ENCODE data around the gene CDC42BPG.
A peak's percentile ranks its signal among the peaks of the same experiment; 100 is the strongest.
"Not testable (repeated sequence)": the region's sequence is repeated elsewhere in the genome, so short reads cannot be mapped to it uniquely, and the experiment has no call there.

The CDC42BPG gene

GRCh38 chr11:64850979-64851567, 6.6 kb upstream of the CDC42BPG start:
- Mint-ChIP-seq H3K27me3 (no peaks in the 10 kb centered on the region), H3K9me3 (no peaks in the 10 kb centered on the region), H3K27ac (peak overlapping the region; percentile 87), H3K36me3 (ENCODE audit: low read depth) (peaks cover 18% of the 10 kb centered on the region), H3K4me3 (peak overlapping the region; percentile 65), H3K4me1 (peaks cover 84% of the 10 kb centered on the region)
- ATAC-seq, result peak; percentile 68
- peak; percentile 75 for DNase-seq

GRCh38 chr11:64849598-64850356, 5.3 kb upstream of the CDC42BPG start:
- no peak for ATAC-seq

GRCh38 chr11:64848826-64849597, 4.6 kb upstream of the CDC42BPG start:
- H3K27me3 Mint-ChIP-seq, result no peaks in the 10 kb centered on the region
- H3K4me1 Mint-ChIP-seq, result peaks cover 68% of the 10 kb centered on the region
- no peaks in the 10 kb centered on the region for H3K9me3 Mint-ChIP-seq
- peaks cover 5% of the 10 kb centered on the region for H3K36me3 Mint-ChIP-seq (ENCODE audit: low read depth)
- no peak overlapping the region for H3K4me3 Mint-ChIP-seq
- ATAC-seq (no peak), DNase-seq (peak; percentile 40)
- H3K27ac Mint-ChIP-seq, result peak overlapping the region; percentile 47

More at GRCh38 chr11:64849598-64850356, 5.3 kb upstream of the CDC42BPG start:
- Mint-ChIP-seq H3K4me3 (no peak overlapping the region), H3K27me3 (no peaks in the 10 kb centered on the region), H3K36me3 (ENCODE audit: low read depth) (peaks cover 9% of the 10 kb centered on the region), H3K27ac (no peak overlapping the region), H3K4me1 (peaks cover 76% of the 10 kb centered on the region), H3K9me3 (no peaks in the 10 kb centered on the region)
- DNase-seq, result no peak

- no peaks in the 10 kb centered on the region for H3K9me3 Mint-ChIP-seq
- H3K36me3 Mint-ChIP-seq (ENCODE audit: low read depth), result peaks cover under 1% of the 10 kb centered on the region
- no peak for ATAC-seq
- peak overlapping the region; percentile 47 for H3K27ac Mint-ChIP-seq
- no peaks in the 10 kb centered on the region for H3K27me3 Mint-ChIP-seq
- peaks cover 67% of the 10 kb centered on the region for H3K4me1 Mint-ChIP-seq
- H3K4me3 Mint-ChIP-seq, result no peak overlapping the region
- no peak for DNase-seq
These were observed 3.9 kb upstream of the CDC42BPG start for GRCh38 chr11:64848214-64848825.

- H3K4me1 Mint-ChIP-seq, result peaks cover 58% of the 10 kb centered on the region
- no peak overlapping the region for H3K27ac Mint-ChIP-seq
- no peaks in the 10 kb centered on the region for H3K36me3 Mint-ChIP-seq (ENCODE audit: low read depth)
- DNase-seq (peak; percentile 98), ATAC-seq (peak; percentile 64)
- H3K4me3 Mint-ChIP-seq, result no peak overlapping the region
- H3K9me3 Mint-ChIP-seq, result no peaks in the 10 kb centered on the region
- no peaks in the 10 kb centered on the region for H3K27me3 Mint-ChIP-seq
These were observed 2.7 kb upstream of the CDC42BPG start for GRCh38 chr11:64846998-64847666.

- not testable (repeated sequence) for H3K36me3 Mint-ChIP-seq (ENCODE audit: low read depth); H3K4me3 Mint-ChIP-seq; H3K27me3 Mint-ChIP-seq; ATAC-seq; H3K9me3 Mint-ChIP-seq; DNase-seq; H3K27ac Mint-ChIP-seq
- H3K4me1 Mint-ChIP-seq, result peaks cover 44% of the 10 kb centered on the region
These were observed 1.3 kb upstream of the CDC42BPG start for GRCh38 chr11:64845776-64846129.

GRCh38 chr11:64845129-64845775, 799 bp upstream of the CDC42BPG start:
- ATAC-seq (no peak), DNase-seq (no peak)
- H3K27me3 Mint-ChIP-seq, result no peaks in the 10 kb centered on the region
- peaks cover 41% of the 10 kb centered on the region for H3K4me1 Mint-ChIP-seq
- no peaks in the 10 kb centered on the region for H3K9me3 Mint-ChIP-seq
- H3K4me3 Mint-ChIP-seq, result peak overlapping the region; percentile 33
- no peaks in the 10 kb centered on the region for H3K36me3 Mint-ChIP-seq (ENCODE audit: low read depth)
- no peak overlapping the region for H3K27ac Mint-ChIP-seq

GRCh38 chr11:64843686-64844329, 645 bp downstream of the CDC42BPG start:
- DNase-seq (no peak), ATAC-seq (no peak)
- Mint-ChIP-seq H3K4me1 (peaks cover 28% of the 10 kb centered on the region), H3K27me3 (no peaks in the 10 kb centered on the region), H3K27ac (peak overlapping the region; percentile 32), H3K9me3 (no peaks in the 10 kb centered on the region), H3K4me3 (peak overlapping the region; percentile 58), H3K36me3 (ENCODE audit: low read depth) (no peaks in the 10 kb centered on the region)

- no peak for DNase-seq
- ATAC-seq, result no peak
- H3K36me3 Mint-ChIP-seq (ENCODE audit: low read depth), result no peaks in the 10 kb centered on the region
- H3K27me3 Mint-ChIP-seq, result no peaks in the 10 kb centered on the region
- no peak overlapping the region for H3K27ac Mint-ChIP-seq
- no peaks in the 10 kb centered on the region for H3K9me3 Mint-ChIP-seq
- peaks cover 20% of the 10 kb centered on the region for H3K4me1 Mint-ChIP-seq
- H3K4me3 Mint-ChIP-seq, result no peak overlapping the region
These were observed 1.4 kb downstream of the CDC42BPG start for GRCh38 chr11:64842851-64843685.

GRCh38 chr11:64842366-64842759, 2.1 kb downstream of the CDC42BPG start:
- H3K9me3 Mint-ChIP-seq, result no peaks in the 10 kb centered on the region
- no peak overlapping the region for H3K4me3 Mint-ChIP-seq
- H3K27me3 Mint-ChIP-seq, result no peaks in the 10 kb centered on the region
- DNase-seq (no peak), ATAC-seq (no peak)
- H3K4me1 Mint-ChIP-seq, result peaks cover 16% of the 10 kb centered on the region
- no peak overlapping the region for H3K27ac Mint-ChIP-seq
- no peaks in the 10 kb centered on the region for H3K36me3 Mint-ChIP-seq (ENCODE audit: low read depth)

GRCh38 chr11:64841592-64842365, 2.7 kb downstream of the CDC42BPG start:
- ATAC-seq (no peak), DNase-seq (no peak)
- no peak overlapping the region for H3K4me3 Mint-ChIP-seq
- H3K9me3 Mint-ChIP-seq, result no peaks in the 10 kb centered on the region
- H3K4me1 Mint-ChIP-seq, result peaks cover 13% of the 10 kb centered on the region
- no peaks in the 10 kb centered on the region for H3K27me3 Mint-ChIP-seq
- H3K36me3 Mint-ChIP-seq (ENCODE audit: low read depth), result no peaks in the 10 kb centered on the region
- H3K27ac Mint-ChIP-seq, result no peak overlapping the region
